GM10266 (cell line): ENCODE measurements around the gene BCAN.

Source experiments
- DNase-seq: peaks from one replicate; pipeline ENCODE4 v3.0.0; 2012; ENCODE audit errors: extremely low spot score
- TF ChIP-seq, protein P1 (sequence below): IDR thresholded peaks from 2 replicates; pipeline ENCODE4 v1.5.1; 2012; ENCODE audit warnings: mild to moderate bottlenecking, low read depth; ENCODE audit not compliant: control insufficient read depth, insufficient read depth; ENCODE audit errors: missing control alignments

Gene BCAN

GRCh38 chr1:156655151-156655903 lies 13.4 kb downstream of the BCAN start:
- DNase-seq, result no peak

GRCh38 chr1:156655904-156656516 lies 14.1 kb downstream of the BCAN start:
- no peak for DNase-seq

More at GRCh38 chr1:156655151-156655903, 13.4 kb downstream of the BCAN start:
- TF ChIP-seq, protein P1, sequence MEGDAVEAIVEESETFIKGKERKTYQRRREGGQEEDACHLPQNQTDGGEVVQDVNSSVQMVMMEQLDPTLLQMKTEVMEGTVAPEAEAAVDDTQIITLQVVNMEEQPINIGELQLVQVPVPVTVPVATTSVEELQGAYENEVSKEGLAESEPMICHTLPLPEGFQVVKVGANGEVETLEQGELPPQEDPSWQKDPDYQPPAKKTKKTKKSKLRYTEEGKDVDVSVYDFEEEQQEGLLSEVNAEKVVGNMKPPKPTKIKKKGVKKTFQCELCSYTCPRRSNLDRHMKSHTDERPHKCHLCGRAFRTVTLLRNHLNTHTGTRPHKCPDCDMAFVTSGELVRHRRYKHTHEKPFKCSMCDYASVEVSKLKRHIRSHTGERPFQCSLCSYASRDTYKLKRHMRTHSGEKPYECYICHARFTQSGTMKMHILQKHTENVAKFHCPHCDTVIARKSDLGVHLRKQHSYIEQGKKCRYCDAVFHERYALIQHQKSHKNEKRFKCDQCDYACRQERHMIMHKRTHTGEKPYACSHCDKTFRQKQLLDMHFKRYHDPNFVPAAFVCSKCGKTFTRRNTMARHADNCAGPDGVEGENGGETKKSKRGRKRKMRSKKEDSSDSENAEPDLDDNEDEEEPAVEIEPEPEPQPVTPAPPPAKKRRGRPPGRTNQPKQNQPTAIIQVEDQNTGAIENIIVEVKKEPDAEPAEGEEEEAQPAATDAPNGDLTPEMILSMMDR, result no peak

GRCh38 chr1:156656806-156657740 lies 15.2 kb downstream of the BCAN start:
- TF ChIP-seq, protein P1, result peak; percentile 97
- peak; percentile 79 for DNase-seq

More at GRCh38 chr1:156655904-156656516, 14.1 kb downstream of the BCAN start:
- TF ChIP-seq, protein P1, result no peak

GRCh38 chr1:156657741-156658319 lies 15.9 kb downstream of the BCAN start:
- TF ChIP-seq, protein P1, result no peak
- no peak for DNase-seq

GRCh38 chr1:156658496-156658895 lies 16.6 kb downstream of the BCAN start:
- TF ChIP-seq, protein P1, result no peak
- no peak for DNase-seq

GRCh38 chr1:156658945-156659574 lies 17.1 kb downstream of the BCAN start:
- DNase-seq, result no peak
- TF ChIP-seq, protein P1, result no peak
